ENCODE data around the gene RBPJ. TPM values are rescaled to one million over a fixed set of nuclear protein-coding genes. Genes with fewer than 3 reads are reported as not detected.
A peak's percentile ranks its signal among the peaks of the same experiment; 100 is the strongest.

The RBPJ gene
- total RNA-seq, 1 donor from 2014 or later: 118 TPM

GRCh38 chr4:26302031-26302899 lies 18.5 kb upstream of the RBPJ start:
- DNase-seq: no peak
- intact Hi-C loops (cut with DNase I): no loop called here
- Histone ChIP-seq H3K36me3 (no peaks in the 10 kb centered on the region), H3K4me1 (no peaks in the 10 kb centered on the region), H3K9me3 (no peaks in the 10 kb centered on the region), H3K27ac (no peak overlapping the region), H3K4me3 (no peak overlapping the region), H3K27me3 (ENCODE audit: low read depth) (no peaks in the 10 kb centered on the region)
- peak; percentile 64 to 76 for ATAC-seq
- TF ChIP-seq CTCF (IDR thresholded peaks at IDR 0.05): no peak

- no peaks in the 10 kb centered on the region for H3K36me3 ChIP-seq
- no peaks in the 10 kb centered on the region for H3K27me3 ChIP-seq (ENCODE audit: low read depth)
- intact Hi-C loops (cut with DNase I): no loop called here
- ATAC-seq: no peak
- DNase-seq: no peak
- no peak for TF ChIP-seq CTCF (IDR thresholded peaks at IDR 0.05)
- H3K4me3 ChIP-seq: no peak overlapping the region
- H3K4me1 ChIP-seq: no peaks in the 10 kb centered on the region
- H3K9me3 ChIP-seq: no peaks in the 10 kb centered on the region
- no peak overlapping the region for H3K27ac ChIP-seq
These were observed 17.8 kb upstream of the RBPJ start for GRCh38 chr4:26303008-26303407.

GRCh38 chr4:26307037-26307800 lies 13.6 kb upstream of the RBPJ start:
- DNase-seq: no peak
- H3K36me3 ChIP-seq: no peaks in the 10 kb centered on the region
- H3K4me1 ChIP-seq: no peaks in the 10 kb centered on the region
- no peak overlapping the region for H3K27ac ChIP-seq
- no peak for ATAC-seq
- no peak overlapping the region for H3K4me3 ChIP-seq
- no peaks in the 10 kb centered on the region for H3K27me3 ChIP-seq (ENCODE audit: low read depth)
- intact Hi-C loops (cut with DNase I): no loop called here
- TF ChIP-seq CTCF (IDR thresholded peaks at IDR 0.05): no peak
- H3K9me3 ChIP-seq: no peaks in the 10 kb centered on the region

GRCh38 chr4:26308568-26308967 lies 12.2 kb upstream of the RBPJ start:
- no peak for ATAC-seq
- intact Hi-C loops (cut with DNase I): no loop called here
- DNase-seq: no peak
- H3K27ac ChIP-seq: no peak overlapping the region
- no peak overlapping the region for H3K4me3 ChIP-seq
- no peaks in the 10 kb centered on the region for H3K27me3 ChIP-seq (ENCODE audit: low read depth)
- H3K9me3 ChIP-seq: no peaks in the 10 kb centered on the region
- no peaks in the 10 kb centered on the region for H3K36me3 ChIP-seq
- H3K4me1 ChIP-seq: no peaks in the 10 kb centered on the region
- TF ChIP-seq CTCF (IDR thresholded peaks at IDR 0.05): no peak

GRCh38 chr4:26310264-26310663 lies 10.6 kb upstream of the RBPJ start:
- no peak for TF ChIP-seq CTCF (IDR thresholded peaks at IDR 0.05)
- ATAC-seq (no peak), DNase-seq (no peak)
- no peaks in the 10 kb centered on the region for H3K36me3 ChIP-seq
- H3K9me3 ChIP-seq: peaks cover 6% of the 10 kb centered on the region
- no peaks in the 10 kb centered on the region for H3K27me3 ChIP-seq (ENCODE audit: low read depth)
- no peak overlapping the region for H3K4me3 ChIP-seq
- no peak overlapping the region for H3K27ac ChIP-seq
- intact Hi-C loops (cut with DNase I): no loop called here
- no peaks in the 10 kb centered on the region for H3K4me1 ChIP-seq
